Endodermal cell (in vitro differentiated cells): ENCODE results near the gene KANK3. TPM values are rescaled to one million over a fixed set of nuclear protein-coding genes. Genes with fewer than 3 reads are reported as not detected.
"Not testable (repeated sequence)": the region's sequence is repeated elsewhere in the genome, so short reads cannot be mapped to it uniquely, and the experiment has no call there.

ENCODE experiments used
- DNase-seq: peaks from one replicate; pipeline ENCODE4 v3.0.0-alpha.2; 2017
- H3K27ac ChIP-seq: 2 replicates; pipeline ENCODE4 v1.5.1; 2013; ENCODE audit warnings: mild to moderate bottlenecking, low read depth, low read length, moderate library complexity
- H3K27me3 ChIP-seq: 2 replicates; pipeline ENCODE4 v1.6.1; 2013; ENCODE audit warnings: mild to moderate bottlenecking, low read length, moderate library complexity; ENCODE audit not compliant: insufficient read depth, control insufficient read depth, poor library complexity, severe bottlenecking
- H3K36me3 ChIP-seq: 2 replicates; pipeline ENCODE4 v1.7.0; 2013; ENCODE audit warnings: mild to moderate bottlenecking, low read length, moderate library complexity; ENCODE audit not compliant: control insufficient read depth, insufficient read depth
- H3K4me1 ChIP-seq: one replicate; pipeline ENCODE4 v1.7.0; 2013; ENCODE audit warnings: low read length; ENCODE audit not compliant: control insufficient read depth, insufficient read depth
- H3K4me3 ChIP-seq: 2 replicates; pipeline ENCODE4 v1.5.1; 2013; ENCODE audit warnings: mild to moderate bottlenecking, low read length, moderate library complexity
- H3K9ac ChIP-seq: 2 replicates; pipeline ENCODE4 v1.6.1; 2013; ENCODE audit warnings: mild to moderate bottlenecking, low read length, moderate library complexity; ENCODE audit not compliant: poor library complexity, severe bottlenecking; ENCODE audit errors: extremely low read depth
- H3K9me3 ChIP-seq: 2 replicates; pipeline ENCODE4 v1.6.1; 2013; ENCODE audit warnings: mild to moderate bottlenecking, low read length, moderate library complexity; ENCODE audit not compliant: control insufficient read depth
- H3K27ac Mint-ChIP-seq: 2 replicates; pipeline ENCODE4 v1.8.0; 2020; ENCODE audit warnings: mixed read lengths
- H3K27me3 Mint-ChIP-seq: 2 replicates; pipeline ENCODE4 v1.8.0; 2021; ENCODE audit warnings: mild to moderate bottlenecking, mixed read lengths; ENCODE audit not compliant: insufficient read depth
- H3K36me3 Mint-ChIP-seq: 2 replicates; pipeline ENCODE4 v1.8.0; 2020; ENCODE audit warnings: low read depth, mixed read lengths
- H3K4me1 Mint-ChIP-seq: 2 replicates; pipeline ENCODE4 v1.8.0; 2020; ENCODE audit warnings: mixed read lengths
- H3K4me3 Mint-ChIP-seq: 2 replicates; pipeline ENCODE4 v1.8.0; 2020; ENCODE audit warnings: mild to moderate bottlenecking, moderate library complexity, mixed read lengths
- H3K9me3 Mint-ChIP-seq: 2 replicates; pipeline ENCODE4 v1.8.0; 2020; ENCODE audit warnings: mild to moderate bottlenecking, mixed read lengths
- CTCF ChIP-seq: fragments of 200-600 bp; sonication (generic); conservative IDR thresholded peaks from 2 replicates; pipeline ENCODE4 v1.5.0; 2021; ENCODE audit warnings: antibody characterized with exemption, mild to moderate bottlenecking
- WGBS, 2 experiments: methylation state at CpG; one replicate each; pipeline versions ENCODE4 v1.1.5 to v1.1.7; 2013; ENCODE audit warnings: missing lambda C conversion rate in 2 of 2, mixed read lengths in 1 of 2; ENCODE audit not compliant: insufficient coverage in 1 of 2, insufficient read length in 1 of 2; 5-methylcytosine and 5-hydroxymethylcytosine counted together
- total RNA-seq, 2 donors: library from RNA; stranded (reverse); fragmentation: NEBNext Ultra II Directional in 1 of 2; extraction: Animal tissue kit (Norgen Biotek cat#: 25700) in 1 of 2; gene quantifications; 2 replicates in 1 of 2; 3 replicates in 1 of 2; pipeline ENCODE4 v1.2.1, GENCODE V29; 2021

KANK3 gene
- total RNA-seq, 2 donors from 2014 or later: 2.3 to 2.6 TPM

GRCh38 chr19:8316351-8317125 is 26.5 kb downstream of the KANK3 start:
- Histone ChIP-seq H3K4me1 (peaks cover 6% of the 10 kb centered on the region), H3K36me3 (peaks cover 18% of the 10 kb centered on the region), H3K27ac (no peak overlapping the region), H3K9me3 (no peaks in the 10 kb centered on the region), H3K9ac (peak overlapping the region; percentile 81), H3K27me3 (no peaks in the 10 kb centered on the region), H3K4me3 (no peak overlapping the region)
- Mint-ChIP-seq H3K4me1 (peaks cover 30% of the 10 kb centered on the region), H3K27ac (peak overlapping the region; percentile 98), H3K9me3 (no peaks in the 10 kb centered on the region), H3K4me3 (no peak overlapping the region), H3K27me3 (no peaks in the 10 kb centered on the region), H3K36me3 (peaks cover 38% of the 10 kb centered on the region)
- TF ChIP-seq CTCF: no peak
- WGBS, 2 experiments: 89 to 92% methylated on average over 10 to 14 of the region's 14 CpGs
- DNase-seq: no peak

- Histone ChIP-seq H3K27ac (peak overlapping the region; percentile 80), H3K9ac (peak overlapping the region; percentile 81), H3K36me3 (peaks cover 29% of the 10 kb centered on the region)
- H3K36me3 Mint-ChIP-seq: peaks cover 51% of the 10 kb centered on the region
- 53 to 85% methylated on average over 5 to 11 of the region's 11 CpGs for WGBS, 2 experiments
- H3K9me3 Mint-ChIP-seq, H3K27me3 ChIP-seq, H3K4me3 ChIP-seq, H3K4me1 ChIP-seq, H3K9me3 ChIP-seq, H3K27me3 Mint-ChIP-seq: not testable (repeated sequence)
- peak overlapping the region; percentile 98 for H3K27ac Mint-ChIP-seq
- H3K4me1 Mint-ChIP-seq: peaks cover 29% of the 10 kb centered on the region
- DNase-seq: peak; percentile 88
- H3K4me3 Mint-ChIP-seq: peak overlapping the region; percentile 30
Measured at GRCh38 chr19:8314981-8315640, 28.0 kb downstream of the KANK3 start.

- Mint-ChIP-seq H3K36me3 (peaks cover 51% of the 10 kb centered on the region), H3K4me3 (no peak overlapping the region), H3K27me3 (peaks cover 2% of the 10 kb centered on the region), H3K27ac (no peak overlapping the region), H3K9me3 (no peaks in the 10 kb centered on the region), H3K4me1 (peaks cover 30% of the 10 kb centered on the region)
- H3K9me3 ChIP-seq: no peaks in the 10 kb centered on the region
- H3K4me1 ChIP-seq: peaks cover 3% of the 10 kb centered on the region
- H3K9ac ChIP-seq: no peak overlapping the region
- no peak for TF ChIP-seq CTCF
- no peak overlapping the region for H3K27ac ChIP-seq
- H3K36me3 ChIP-seq: peaks cover 36% of the 10 kb centered on the region
- H3K27me3 ChIP-seq: no peaks in the 10 kb centered on the region
- DNase-seq: no peak
- WGBS, 2 experiments: 90 to 91% methylated on average over 11 to 15 of the region's 16 CpGs
- H3K4me3 ChIP-seq: no peak overlapping the region
Measured at GRCh38 chr19:8311461-8312260, 31.4 kb downstream of the KANK3 start.
